Fibroblast of peridontal ligament (primary cell): ENCODE results near the gene CHST11.

Experiments used
- DNase-seq: peaks from one replicate; pipeline ENCODE4 v3.0.0-alpha.2; 2010; ENCODE audit errors: extremely low read depth

The CHST11 gene

DNA sequence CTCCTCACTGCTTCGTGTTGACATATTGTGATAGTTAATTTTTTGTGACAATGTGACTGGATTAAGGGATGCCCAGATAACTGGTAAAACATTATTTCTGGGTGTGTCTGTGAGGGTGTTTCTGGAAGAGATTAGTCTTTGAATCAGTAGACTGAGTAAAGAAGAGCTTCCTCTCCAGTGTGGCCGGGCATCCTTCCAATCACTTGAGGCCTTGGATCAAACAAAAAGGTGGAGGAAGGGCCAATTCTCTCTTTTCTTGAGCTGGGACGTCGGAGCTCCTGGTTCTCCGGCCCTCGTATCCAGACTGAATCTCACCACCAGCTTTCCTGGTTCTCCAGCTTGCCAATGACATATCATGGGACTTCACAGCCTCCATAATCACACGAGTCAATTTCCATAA is 240.4 kb downstream of the CHST11 start:
- no peak for DNase-seq

GRCh38 chr12:104698871-104699270 is 242.1 kb downstream of the CHST11 start:
- peak; percentile 50 for DNase-seq

- peak; percentile 70 for DNase-seq
These were observed 242.9 kb downstream of the CHST11 start for GRCh38 chr12:104699489-104700190.

GRCh38 chr12:104700324-104700723 is 243.6 kb downstream of the CHST11 start:
- no peak for DNase-seq

DNA sequence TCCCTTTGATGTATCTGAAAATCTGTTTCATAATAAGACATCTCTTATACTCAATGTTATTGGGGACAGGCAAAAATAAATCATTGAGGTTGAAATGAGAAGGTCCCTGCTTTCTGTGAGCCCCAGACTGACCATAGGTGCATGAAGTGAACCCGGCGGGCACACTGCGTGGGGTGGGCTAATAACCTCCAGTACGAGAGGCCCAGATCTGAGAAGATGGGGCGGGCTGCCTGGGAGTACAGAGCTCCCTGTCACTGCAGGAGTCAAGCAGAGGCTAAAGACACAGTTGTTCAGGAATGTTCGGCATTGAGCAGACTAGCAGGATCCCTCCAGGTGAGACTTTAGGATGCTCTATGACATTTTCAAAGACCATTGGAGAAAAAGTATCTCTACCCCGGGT is 244.6 kb downstream of the CHST11 start:
- no peak for DNase-seq

- DNase-seq, result no peak
These were observed 245.0 kb downstream of the CHST11 start for GRCh38 chr12:104701756-104702155.

GRCh38 chr12:104702565-104703139 is 245.9 kb downstream of the CHST11 start:
- DNase-seq, result peak; percentile 58

DNA sequence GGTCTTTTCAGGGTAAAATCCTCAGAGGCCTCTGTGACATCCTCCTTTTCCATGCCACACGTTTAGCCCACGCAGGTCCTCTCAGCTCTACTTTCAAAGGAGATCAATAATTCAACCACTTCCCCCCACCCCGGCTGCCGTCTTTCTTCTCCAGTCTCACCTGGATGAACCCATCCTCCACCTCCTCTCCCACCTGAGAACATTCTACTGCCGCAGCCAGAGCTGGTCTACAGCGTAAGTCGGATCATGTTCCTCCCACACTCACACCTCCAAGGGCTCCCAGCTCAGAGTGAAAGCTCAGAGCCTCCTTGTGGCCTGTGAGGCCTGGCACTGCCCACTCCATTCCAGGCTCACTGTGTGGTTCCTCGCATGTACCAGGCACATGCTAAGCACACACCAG is 246.6 kb downstream of the CHST11 start:
- no peak for DNase-seq

GRCh38 chr12:104704224-104704779 is 247.6 kb downstream of the CHST11 start:
- no peak for DNase-seq

- DNase-seq, result peak; percentile 42
These were observed 250.4 kb downstream of the CHST11 start for GRCh38 chr12:104707194-104707593.

DNA sequence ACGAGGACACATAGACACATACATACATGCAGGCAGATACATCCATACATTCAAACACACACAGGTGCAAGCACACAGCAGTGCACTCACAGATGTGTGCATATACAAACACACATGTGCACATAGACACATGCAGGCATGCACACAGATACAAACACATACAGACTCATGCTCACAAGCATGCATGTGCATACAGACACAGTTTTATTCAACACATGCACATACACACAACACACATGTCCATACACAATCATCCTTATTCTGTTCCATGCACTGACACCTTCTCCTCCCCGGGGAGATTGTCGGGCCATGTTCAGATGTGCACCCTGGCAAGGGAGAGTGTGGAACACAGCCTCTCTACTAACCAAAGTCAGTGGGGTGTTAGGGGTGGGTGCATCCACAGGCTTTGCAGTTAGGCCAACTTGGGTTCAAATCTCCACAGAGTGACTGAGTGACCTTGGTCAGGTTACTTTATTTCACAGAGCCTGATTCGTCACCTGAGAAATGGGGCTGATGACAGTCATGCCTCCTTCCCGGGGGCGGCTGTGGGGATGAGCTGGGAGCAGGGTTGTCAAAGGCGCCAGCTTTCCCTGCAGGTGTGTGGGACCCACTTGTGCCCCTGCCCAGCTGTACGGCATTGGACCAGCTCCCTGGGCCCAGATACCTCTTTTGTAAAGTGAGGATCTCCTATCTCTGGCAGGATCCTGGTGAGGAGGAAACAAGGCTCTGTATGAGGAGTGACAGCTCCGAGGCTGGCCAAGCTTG is 251.2 kb downstream of the CHST11 start:
- no peak for DNase-seq

DNA sequence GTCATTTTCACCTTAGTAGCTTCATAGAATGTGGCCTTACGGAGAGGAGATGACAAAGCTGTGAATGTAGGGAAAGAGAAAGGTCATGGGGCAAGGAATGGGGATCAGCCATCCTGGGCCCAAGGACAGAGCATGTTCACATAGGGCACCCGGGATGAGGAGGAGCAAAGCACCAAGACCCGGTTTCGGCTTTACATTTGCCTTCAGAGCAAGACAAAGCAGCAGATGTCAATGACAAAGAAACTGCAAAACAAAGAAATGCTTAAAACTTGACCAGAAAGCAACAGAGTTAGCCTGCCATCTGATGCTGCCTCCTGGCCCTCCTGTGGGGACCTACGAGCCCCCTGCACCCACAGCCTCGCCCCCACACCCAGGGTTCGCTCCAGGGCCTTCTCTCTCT is 252.1 kb downstream of the CHST11 start:
- no peak for DNase-seq

DNA sequence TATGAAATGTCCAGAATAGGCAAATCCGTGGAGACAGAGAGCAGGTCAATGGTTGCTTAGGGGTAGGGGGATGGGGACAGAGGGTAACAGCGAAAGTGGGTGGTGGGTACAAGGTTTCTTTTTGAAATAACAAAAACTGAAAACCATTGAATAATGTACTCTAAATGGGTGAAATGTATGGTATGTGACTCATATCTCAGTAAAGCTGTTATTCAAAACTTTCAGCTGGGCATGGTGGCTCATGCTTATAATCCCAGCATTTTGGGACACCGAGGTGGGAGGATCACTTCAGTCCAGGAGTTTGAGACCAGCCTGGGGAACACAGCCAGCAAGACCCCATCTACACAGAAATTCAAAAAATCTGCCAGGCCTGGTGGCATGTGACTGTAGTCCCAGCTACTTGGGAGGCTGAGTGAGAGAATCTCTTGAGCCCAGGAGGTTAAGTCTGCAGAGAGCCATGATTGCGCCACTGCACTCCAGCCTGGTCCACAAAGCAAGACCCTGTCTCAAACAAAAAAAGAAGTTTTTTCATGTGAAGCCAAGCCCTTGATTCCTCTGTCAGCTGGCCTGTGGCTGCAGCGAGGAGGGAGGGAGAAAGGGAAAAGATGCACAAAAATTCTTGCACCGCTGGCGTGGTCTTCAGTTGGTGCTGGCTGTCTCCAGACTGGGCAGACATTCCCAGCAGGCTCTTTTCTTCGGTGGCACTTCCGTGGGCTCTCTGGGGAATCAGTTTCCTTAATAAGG is 253.1 kb downstream of the CHST11 start:
- DNase-seq, result no peak

DNA sequence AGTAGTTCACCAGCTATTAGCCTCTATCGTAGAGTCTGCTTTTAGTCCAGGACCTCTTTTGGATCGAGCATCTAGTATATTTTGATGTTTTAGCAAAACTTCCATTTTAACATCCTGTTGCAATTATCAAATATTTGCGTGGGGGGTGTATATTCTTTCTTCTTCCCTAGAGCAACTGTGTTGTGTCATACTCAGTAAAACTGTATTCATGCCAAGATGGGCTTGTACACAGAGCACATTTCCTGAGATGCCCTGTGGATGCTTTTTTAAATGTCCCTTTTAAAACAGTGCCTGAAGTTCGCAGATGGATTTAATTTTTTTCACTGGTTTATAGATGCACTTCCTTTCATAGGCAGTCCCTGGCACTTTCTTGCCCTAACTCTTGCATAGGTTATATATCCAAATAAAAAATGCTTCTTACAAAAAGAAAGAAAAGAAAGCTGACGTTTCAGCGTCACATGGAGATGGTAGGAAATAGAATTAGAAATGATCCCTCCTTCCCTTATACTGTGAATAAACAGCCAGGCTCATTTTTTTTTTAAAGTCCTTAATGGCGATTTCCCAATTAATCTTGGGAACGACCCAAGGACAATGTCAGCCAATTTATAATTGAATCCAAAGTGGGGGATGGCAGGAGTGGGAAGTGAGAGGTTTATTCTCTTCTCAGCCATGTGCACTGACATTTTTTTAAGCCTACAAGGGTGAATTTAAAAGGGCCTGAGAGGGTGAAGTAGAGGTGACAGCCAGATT is 254.4 kb downstream of the CHST11 start:
- peak; percentile 97 for DNase-seq

GRCh38 chr12:104712477-104712876 is 255.7 kb downstream of the CHST11 start:
- DNase-seq, result no peak

- DNase-seq, result no peak
These were observed 256.2 kb downstream of the CHST11 start for GRCh38 chr12:104712968-104713367.

DNA sequence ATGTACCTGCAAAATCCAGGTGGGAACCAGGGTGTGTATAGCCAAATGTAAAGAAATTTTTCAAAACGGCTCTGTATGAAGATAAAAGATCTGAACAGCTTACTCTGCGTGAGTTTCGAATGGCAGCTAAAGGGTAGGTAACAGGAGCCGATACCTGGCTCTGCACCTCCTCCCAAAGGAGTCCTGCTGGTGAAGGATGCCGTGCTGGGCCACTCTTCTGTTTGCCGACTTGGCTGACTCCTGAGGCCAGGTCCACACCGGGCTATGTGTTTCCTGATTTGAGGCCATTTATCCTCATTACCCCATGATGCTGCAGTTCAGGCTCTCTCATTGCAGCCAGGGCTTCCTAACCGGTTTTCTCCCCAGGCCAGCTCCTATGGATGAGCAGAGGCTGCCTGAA is 256.7 kb downstream of the CHST11 start:
- DNase-seq, result no peak

GRCh38 chr12:104714369-104714768 is 257.6 kb downstream of the CHST11 start:
- DNase-seq, result no peak

DNA sequence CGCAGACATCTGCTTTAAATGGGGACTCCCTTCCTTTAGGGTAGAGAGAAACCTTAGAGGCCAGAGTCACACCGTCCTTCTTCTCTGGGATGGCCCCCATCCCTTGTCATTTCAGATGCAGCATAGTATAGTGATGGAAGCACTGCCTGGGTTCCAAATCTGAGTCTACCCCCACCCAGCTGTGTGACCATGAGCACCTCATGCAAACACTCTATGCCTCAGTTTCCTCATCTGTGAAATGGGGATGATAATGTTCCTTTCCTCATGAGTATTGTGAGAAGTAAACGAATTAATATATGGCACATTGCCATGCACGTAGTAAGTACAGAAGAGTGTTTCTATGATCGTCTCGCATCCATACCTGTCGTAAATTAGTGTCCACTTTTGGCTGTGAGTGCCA is 259.4 kb downstream of the CHST11 start:
- no peak for DNase-seq

DNA sequence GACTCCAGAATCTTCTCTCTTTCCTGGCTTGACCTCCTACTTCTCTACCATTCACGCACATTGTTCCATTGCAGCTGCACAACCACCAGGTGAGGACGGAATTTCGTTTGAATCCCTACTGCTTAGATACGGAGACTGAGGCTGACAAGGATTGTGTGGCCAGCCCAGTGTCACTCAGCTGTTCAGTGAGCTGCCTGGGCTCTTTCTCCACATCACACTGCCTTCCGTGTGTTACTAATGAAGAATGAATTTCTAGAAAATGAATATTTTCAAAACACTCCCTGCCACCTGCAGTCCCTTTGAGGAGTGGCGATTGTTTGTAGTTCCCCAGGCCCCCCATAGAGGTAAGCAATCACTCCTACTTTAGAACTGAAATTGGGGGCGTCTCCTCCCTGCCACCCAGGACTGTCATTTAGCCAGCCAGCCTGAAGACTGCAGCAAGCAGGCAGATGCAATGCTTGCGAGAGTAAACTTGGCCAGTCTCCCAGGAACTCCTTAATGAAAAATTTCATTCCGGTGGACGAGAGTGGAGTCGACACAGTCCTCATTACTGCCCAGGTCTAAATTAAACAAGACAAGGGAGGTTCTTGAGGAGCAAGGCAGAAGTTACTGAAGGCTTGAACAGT is 261.7 kb downstream of the CHST11 start:
- DNase-seq, result no peak
